ENCODE data around the gene UPB1. TPM values are rescaled to one million over a fixed set of nuclear protein-coding genes. Genes with fewer than 3 reads are reported as not detected.

The UPB1 gene
- total and polyA plus RNA-seq, 12 donors: 0.11 to 2.2 (median 0.34) TPM; not detected in 1

- Histone ChIP-seq H3K27me3 (no peaks in the 10 kb centered on the region), H3K36me3 (replicated peaks in 1 of 2) (no peaks in the 10 kb centered on the region), H3K4me1 (replicated peaks in 1 of 2) (peaks cover 13 to 25% of the 10 kb centered on the region in 2 donors), H3K27ac (peak overlapping the region in 1 of 5 donors; percentile 31), H3K9me3 (replicated peaks in 1 of 3) (no peaks in the 10 kb centered on the region), H3K4me3 (no peak overlapping the region)
- intact Hi-C loops (cut with DNase I): no loop called here
- DNase-seq: no peak
- TF ChIP-seq CTCF (IDR thresholded peaks at IDR 0.05): no peak
- no peak for TF ChIP-seq POLR2A (IDR thresholded peaks at IDR 0.05)
Measured at GRCh38 chr22:24451162-24451561, 44.0 kb upstream of the UPB1 start.

- intact Hi-C loops (cut with DNase I): no loop called here
- 42 to 50% (median 49%) methylated on average over 1 of the region's 1 CpG for WGBS, 4 donors
- no peak for TF ChIP-seq POLR2A (IDR thresholded peaks at IDR 0.05)
- no peak for TF ChIP-seq CTCF (IDR thresholded peaks at IDR 0.05)
Measured at GRCh38 chr22:24453853-24454252, 41.3 kb upstream of the UPB1 start.

GRCh38 chr22:24455039-24455438 is 40.1 kb upstream of the UPB1 start:
- peak in 2 of 7 donors; percentile 22 to 24 for DNase-seq

More at GRCh38 chr22:24453853-24454252, 41.3 kb upstream of the UPB1 start:
- no peaks in the 10 kb centered on the region for H3K27me3 ChIP-seq
- peaks cover 18 to 31% of the 10 kb centered on the region in 2 donors for H3K4me1 ChIP-seq (replicated peaks in 1 of 2)
- H3K4me3 ChIP-seq: no peak overlapping the region
- no peak for DNase-seq
- H3K36me3 ChIP-seq (replicated peaks in 1 of 2): no peaks in the 10 kb centered on the region
- no peak overlapping the region for H3K27ac ChIP-seq
- H3K9me3 ChIP-seq (replicated peaks in 1 of 3): no peaks in the 10 kb centered on the region

GRCh38 chr22:24455751-24456426 is 39.2 kb upstream of the UPB1 start:
- Histone ChIP-seq H3K4me1 (replicated peaks in 1 of 2) (peaks cover 18 to 28% of the 10 kb centered on the region in 2 donors), H3K4me3 (no peak overlapping the region), H3K27ac (peak overlapping the region in 4 of 5 donors; percentile 0 to 60 (median 50)), H3K27me3 (no peaks in the 10 kb centered on the region), H3K36me3 (replicated peaks in 1 of 2) (no peaks in the 10 kb centered on the region), H3K9me3 (replicated peaks in 1 of 3) (no peaks in the 10 kb centered on the region)
- TF ChIP-seq POLR2A (IDR thresholded peaks at IDR 0.05) (no peak), CTCF (IDR thresholded peaks at IDR 0.05) (no peak)
- intact Hi-C loops (cut with DNase I): no loop called here
- peak; percentile 83 to 95 (median 91) for DNase-seq
- 14 to 20% (median 18%) methylated on average over 9 of the region's 9 CpGs for WGBS, 4 donors

More at GRCh38 chr22:24455039-24455438, 40.1 kb upstream of the UPB1 start:
- no peaks in the 10 kb centered on the region for H3K36me3 ChIP-seq (replicated peaks in 1 of 2)
- no peak overlapping the region for H3K4me3 ChIP-seq
- no peaks in the 10 kb centered on the region for H3K9me3 ChIP-seq (replicated peaks in 1 of 3)
- 46 to 67% (median 57%) methylated on average over 3 to 4 of the region's 4 CpGs for WGBS, 4 donors
- peaks cover 18 to 32% of the 10 kb centered on the region in 2 donors for H3K4me1 ChIP-seq (replicated peaks in 1 of 2)
- TF ChIP-seq CTCF (IDR thresholded peaks at IDR 0.05) (no peak), POLR2A (IDR thresholded peaks at IDR 0.05) (no peak)
- H3K27ac ChIP-seq: peak overlapping the region in 4 of 5 donors; percentile 0 to 60 (median 50)
- H3K27me3 ChIP-seq: no peaks in the 10 kb centered on the region
- intact Hi-C loops (cut with DNase I): no loop called here

Measured in adrenal gland (tissue), 12 donors.